ENCODE results near the gene PARD3. TPM values are rescaled to one million over a fixed set of nuclear protein-coding genes. Genes with fewer than 3 reads are reported as not detected.

Gene PARD3
- total RNA-seq, 1 experiment from 2014 or later = 51.8 TPM

- Mint-ChIP-seq H3K27me3 (ENCODE audit: low read depth) (no peaks in the 10 kb centered on the region), H3K36me3 (no peaks in the 10 kb centered on the region), H3K9me3 (no peaks in the 10 kb centered on the region), H3K27ac (no peak overlapping the region), H3K4me1 (peaks cover 53% of the 10 kb centered on the region), H3K4me3 (peak overlapping the region; percentile 24; the same call in 1 of the 2 replicates)
- ChIA-PET CTCF (interaction anchor here (0.5 to 0.7 kb wide), 2 partner anchors 17 to 226 kb away, joined by 3 read pairs; no protein-coding TSS in a partner anchor), POLR2A (interaction anchor here (0.6 kb wide), 2 partner anchors 11 to 533 kb away, joined by 3 to 4 read pairs; no protein-coding TSS in a partner anchor)
- no peak for DNase-seq (ENCODE audit: low spot score)
- ATAC-seq = peak; percentile 74
- TF ChIP-seq HMGXB4 (CRISPR knock-in tag; IDR thresholded peaks at IDR 0.05) (no peak), ZNF121 (CRISPR knock-in tag; IDR thresholded peaks at IDR 0.05) (no peak), ATF3 (CRISPR knock-in tag; conservative IDR thresholded peaks at IDR 0.05) (no peak), ERG (CRISPR knock-in tag; IDR thresholded peaks at IDR 0.05) (no peak), ETV6 (CRISPR knock-in tag; IDR thresholded peaks at IDR 0.05) (no peak), ZNF263 (CRISPR knock-in tag; IDR thresholded peaks at IDR 0.05; ENCODE audit: low read depth) (no peak), JAZF1 (CRISPR knock-in tag; IDR thresholded peaks at IDR 0.05) (no peak), ZNF671 (CRISPR knock-in tag; IDR thresholded peaks at IDR 0.05) (no peak), ATF2 (CRISPR knock-in tag; IDR thresholded peaks at IDR 0.05; ENCODE audit: borderline replicate concordance, low read depth) (no peak), NR2C2 (CRISPR knock-in tag; IDR thresholded peaks at IDR 0.05) (no peak), ZNF416 (CRISPR knock-in tag; IDR thresholded peaks at IDR 0.05) (no peak), TEAD4 (CRISPR knock-in tag; IDR thresholded peaks at IDR 0.05) (no peak), ZNF532 (CRISPR knock-in tag; IDR thresholded peaks at IDR 0.05; ENCODE audit: borderline replicate concordance) (no peak)
Measured at GRCh38 chr10:34413214-34413613, 401.9 kb downstream of the PARD3 start.

- ChIA-PET POLR2A (no interaction called here), CTCF (no interaction called here)
- no peaks in the 10 kb centered on the region for H3K9me3 Mint-ChIP-seq
- TF ChIP-seq SOX15 (CRISPR knock-in tag; IDR thresholded peaks at IDR 0.05) (no peak), PRRX2 (CRISPR knock-in tag; IDR thresholded peaks at IDR 0.05) (no peak), SMAD4 (CRISPR knock-in tag; IDR thresholded peaks at IDR 0.05) (no peak), ZNF425 (CRISPR knock-in tag; conservative IDR thresholded peaks at IDR 0.05) (no peak), NFYB (CRISPR knock-in tag; conservative IDR thresholded peaks at IDR 0.05; ENCODE audit: low read depth) (no peak), ELF4 (CRISPR knock-in tag; IDR thresholded peaks at IDR 0.05; ENCODE audit: low read depth) (no peak), CDX4 (CRISPR knock-in tag; IDR thresholded peaks at IDR 0.05; ENCODE audit: borderline replicate concordance) (no peak), ESRRA (CRISPR knock-in tag; IDR thresholded peaks at IDR 0.05; ENCODE audit: borderline replicate concordance) (no peak), ATF3 (CRISPR knock-in tag; conservative IDR thresholded peaks at IDR 0.05) (no peak), GTF2I (CRISPR knock-in tag; conservative IDR thresholded peaks at IDR 0.05) (no peak)
Measured at GRCh38 chr10:34408956-34409355, 406.1 kb downstream of the PARD3 start.

More at GRCh38 chr10:34408956-34409355, 406.1 kb downstream of the PARD3 start:
- H3K27ac Mint-ChIP-seq = no peak overlapping the region
- H3K27me3 Mint-ChIP-seq (ENCODE audit: low read depth) = no peaks in the 10 kb centered on the region
- no peak for DNase-seq (ENCODE audit: low spot score)
- ATAC-seq = no peak
- H3K4me1 Mint-ChIP-seq = peaks cover 39% of the 10 kb centered on the region
- no peaks in the 10 kb centered on the region for H3K36me3 Mint-ChIP-seq
- H3K4me3 Mint-ChIP-seq = no peak overlapping the region
